SK-N-DZ (cell line): ENCODE results near the gene CCR5.

Experiments used
- DNase-seq: peaks from one replicate; pipeline ENCODE4 v3.0.0-alpha.2; 2015; ENCODE audit warnings: low spot score

The CCR5 gene

DNA sequence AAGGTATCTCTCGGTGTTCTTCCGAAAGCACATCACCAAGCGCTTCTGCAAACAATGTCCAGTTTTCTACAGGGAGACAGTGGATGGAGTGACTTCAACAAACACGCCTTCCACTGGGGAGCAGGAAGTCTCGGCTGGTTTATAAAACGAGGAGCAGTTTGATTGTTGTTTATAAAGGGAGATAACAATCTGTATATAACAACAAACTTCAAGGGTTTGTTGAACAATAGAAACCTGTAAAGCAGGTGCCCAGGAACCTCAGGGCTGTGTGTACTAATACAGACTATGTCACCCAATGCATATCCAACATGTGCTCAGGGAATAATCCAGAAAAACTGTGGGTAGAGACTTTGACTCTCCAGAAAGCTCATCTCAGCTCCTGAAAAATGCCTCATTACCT, 12.3 kb upstream of the CCR5 start:
- DNase-seq, result no peak

DNA sequence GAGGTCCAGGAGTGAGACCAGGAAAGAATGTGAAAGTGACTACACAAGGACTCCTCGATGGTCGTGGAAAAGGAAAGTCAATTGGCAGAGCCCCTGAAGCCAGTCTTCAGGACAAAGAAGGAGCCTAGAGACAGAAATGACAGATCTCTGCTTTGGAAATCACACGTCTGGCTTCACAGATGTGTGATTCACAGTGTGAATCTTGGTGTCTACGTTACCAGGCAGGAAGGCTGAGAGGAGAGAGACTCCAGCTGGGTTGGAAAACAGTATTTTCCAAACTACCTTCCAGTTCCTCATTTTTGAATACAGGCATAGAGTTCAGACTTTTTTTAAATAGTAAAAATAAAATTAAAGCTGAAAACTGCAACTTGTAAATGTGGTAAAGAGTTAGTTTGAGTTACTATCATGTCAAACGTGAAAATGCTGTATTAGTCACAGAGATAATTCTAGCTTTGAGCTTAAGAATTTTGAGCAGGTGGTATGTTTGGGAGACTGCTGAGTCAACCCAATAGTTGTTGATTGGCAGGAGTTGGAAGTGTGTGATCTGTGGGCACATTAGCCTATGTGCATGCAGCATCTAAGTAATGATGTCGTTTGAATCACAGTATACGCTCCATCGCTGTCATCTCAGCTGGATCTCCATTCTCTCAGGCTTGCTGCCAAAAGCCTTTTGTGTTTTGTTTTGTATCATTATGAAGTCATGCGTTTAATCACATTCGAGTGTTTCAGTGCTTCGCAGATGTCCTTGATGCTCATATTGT, 10.8 kb upstream of the CCR5 start:
- DNase-seq, result no peak

DNA sequence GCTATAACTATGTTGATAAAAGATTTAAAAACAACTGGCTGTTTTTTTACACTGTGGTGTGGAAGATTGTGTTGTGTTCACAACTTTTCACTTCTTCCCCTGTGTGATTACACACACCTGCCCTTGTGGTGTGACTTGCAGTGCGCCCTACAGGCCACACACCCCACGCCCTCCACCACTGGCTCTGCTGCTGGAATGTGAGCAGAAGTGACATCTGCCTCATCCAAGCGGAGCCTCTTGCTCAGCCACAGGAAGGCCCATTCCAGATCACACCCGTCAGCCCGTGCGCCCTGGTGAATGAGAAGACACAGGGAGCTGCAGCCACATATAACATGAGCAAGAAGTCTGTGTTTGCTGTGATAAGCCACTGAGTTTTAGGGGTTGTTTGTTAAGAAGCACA, 9.8 kb upstream of the CCR5 start:
- no peak for DNase-seq

- no peak for DNase-seq
Observed at GRCh38 chr3:46361408-46362283, 9.1 kb upstream of the CCR5 start.

DNA sequence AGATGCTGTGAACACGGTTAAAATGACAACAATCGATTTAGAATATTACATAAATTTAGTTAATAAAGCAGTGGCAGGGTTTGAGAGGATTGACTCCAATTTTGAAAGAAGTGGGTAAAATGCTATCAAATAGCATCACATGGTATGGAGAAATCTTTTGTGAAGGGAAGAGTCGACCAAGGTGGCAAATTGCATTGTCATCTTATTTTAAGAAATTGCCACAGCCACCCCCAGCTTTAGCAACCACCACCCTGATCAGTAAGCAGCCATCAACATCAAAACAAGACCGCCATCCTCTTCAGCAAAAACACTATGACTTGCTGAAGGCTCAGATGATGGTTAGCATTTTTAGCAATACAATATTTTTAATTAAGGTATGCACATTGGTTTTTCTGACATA, 5.7 kb upstream of the CCR5 start:
- no peak for DNase-seq

DNA sequence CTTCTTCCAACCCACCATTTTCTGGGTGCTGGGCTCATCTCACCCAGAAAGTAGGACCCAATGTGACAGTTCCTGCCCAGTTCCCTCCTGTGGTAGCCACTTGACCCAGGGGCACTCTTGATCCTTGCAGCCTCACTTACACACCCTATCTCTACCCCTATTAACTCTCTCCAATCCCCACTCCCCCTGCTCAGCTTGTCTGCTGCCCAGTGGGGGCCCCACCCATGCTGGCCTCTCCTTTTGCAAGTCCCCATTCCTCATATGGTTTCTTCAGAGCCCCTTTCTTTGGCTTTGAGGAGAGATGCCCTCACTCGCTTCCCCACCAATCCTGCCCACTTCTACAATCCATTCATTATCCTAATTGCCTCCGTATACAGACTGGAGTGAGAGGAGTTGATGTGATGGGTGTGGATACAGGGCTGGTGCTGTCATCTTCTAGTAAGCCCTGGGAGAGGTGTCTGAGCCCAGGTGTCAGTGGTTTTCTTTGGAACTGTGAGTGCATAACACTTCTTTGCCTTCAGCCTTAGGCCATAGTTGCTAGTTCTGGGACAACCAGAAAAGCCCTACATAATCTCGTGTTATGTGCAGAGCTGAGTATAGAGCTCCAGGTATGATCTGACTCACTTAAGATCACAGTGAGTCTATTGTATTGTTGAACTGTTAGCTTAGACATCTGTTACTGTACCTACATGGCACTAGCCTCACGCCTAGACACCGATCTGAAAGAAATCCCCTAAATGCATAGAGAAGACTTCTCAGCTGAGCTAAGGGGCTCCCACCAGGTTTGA, 4.8 kb upstream of the CCR5 start:
- no peak for DNase-seq

DNA sequence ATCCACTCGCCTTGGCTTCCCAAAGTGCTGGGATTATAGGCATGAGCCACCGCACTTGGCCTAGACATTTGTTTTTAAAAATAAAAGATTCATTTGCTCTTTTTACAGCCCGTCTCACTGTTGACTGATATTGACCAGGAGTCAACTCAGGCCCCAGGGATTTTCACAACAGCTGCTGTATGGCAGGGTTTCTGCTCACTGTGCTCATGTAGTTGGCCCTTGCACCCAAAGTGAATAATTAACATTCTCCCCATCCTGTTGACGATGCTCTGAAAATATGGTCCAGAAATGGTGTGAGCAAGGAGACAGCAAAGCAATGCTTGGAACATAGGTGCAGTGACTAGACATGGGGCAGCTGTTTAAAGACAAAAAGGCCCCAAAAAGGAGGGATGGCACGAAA, 2.9 kb upstream of the CCR5 start:
- no peak for DNase-seq

DNA sequence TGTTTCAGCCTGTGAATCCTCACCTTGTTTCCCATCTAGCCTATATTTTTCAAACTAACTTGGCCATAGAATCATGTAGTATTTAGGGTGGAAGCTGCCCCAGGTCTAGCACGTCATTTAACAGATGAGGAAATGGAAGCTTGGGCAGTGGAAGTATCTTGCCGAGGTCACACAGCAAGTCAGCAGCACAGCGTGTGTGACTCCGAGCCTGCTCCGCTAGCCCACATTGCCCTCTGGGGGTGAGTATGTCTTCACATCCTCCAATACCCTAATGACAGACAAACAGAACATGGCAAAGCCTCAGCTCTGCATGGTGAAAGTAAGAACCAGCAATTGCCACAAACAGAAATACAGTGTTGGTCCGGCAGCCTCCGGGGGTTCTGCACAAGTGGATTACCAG, 2.2 kb upstream of the CCR5 start:
- no peak for DNase-seq

- DNase-seq, result no peak
Observed at GRCh38 chr3:46369151-46369550, 1.6 kb upstream of the CCR5 start.

- DNase-seq, result no peak
Observed at GRCh38 chr3:46369675-46370132, 1.0 kb upstream of the CCR5 start.

DNA sequence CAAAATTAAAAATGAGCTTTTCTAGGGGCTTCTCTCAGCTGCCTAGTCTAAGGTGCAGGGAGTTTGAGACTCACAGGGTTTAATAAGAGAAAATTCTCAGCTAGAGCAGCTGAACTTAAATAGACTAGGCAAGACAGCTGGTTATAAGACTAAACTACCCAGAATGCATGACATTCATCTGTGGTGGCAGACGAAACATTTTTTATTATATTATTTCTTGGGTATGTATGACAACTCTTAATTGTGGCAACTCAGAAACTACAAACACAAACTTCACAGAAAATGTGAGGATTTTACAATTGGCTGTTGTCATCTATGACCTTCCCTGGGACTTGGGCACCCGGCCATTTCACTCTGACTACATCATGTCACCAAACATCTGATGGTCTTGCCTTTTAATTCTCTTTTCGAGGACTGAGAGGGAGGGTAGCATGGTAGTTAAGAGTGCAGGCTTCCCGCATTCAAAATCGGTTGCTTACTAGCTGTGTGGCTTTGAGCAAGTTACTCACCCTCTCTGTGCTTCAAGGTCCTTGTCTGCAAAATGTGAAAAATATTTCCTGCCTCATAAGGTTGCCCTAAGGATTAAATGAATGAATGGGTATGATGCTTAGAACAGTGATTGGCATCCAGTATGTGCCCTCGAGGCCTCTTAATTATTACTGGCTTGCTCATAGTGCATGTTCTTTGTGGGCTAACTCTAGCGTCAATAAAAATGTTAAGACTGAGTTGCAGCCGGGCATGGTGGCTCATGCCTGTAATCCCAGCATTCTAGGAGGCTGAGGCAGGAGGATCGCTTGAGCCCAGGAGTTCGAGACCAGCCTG, 984 bp downstream of the CCR5 start:
- DNase-seq, result no peak

DNA sequence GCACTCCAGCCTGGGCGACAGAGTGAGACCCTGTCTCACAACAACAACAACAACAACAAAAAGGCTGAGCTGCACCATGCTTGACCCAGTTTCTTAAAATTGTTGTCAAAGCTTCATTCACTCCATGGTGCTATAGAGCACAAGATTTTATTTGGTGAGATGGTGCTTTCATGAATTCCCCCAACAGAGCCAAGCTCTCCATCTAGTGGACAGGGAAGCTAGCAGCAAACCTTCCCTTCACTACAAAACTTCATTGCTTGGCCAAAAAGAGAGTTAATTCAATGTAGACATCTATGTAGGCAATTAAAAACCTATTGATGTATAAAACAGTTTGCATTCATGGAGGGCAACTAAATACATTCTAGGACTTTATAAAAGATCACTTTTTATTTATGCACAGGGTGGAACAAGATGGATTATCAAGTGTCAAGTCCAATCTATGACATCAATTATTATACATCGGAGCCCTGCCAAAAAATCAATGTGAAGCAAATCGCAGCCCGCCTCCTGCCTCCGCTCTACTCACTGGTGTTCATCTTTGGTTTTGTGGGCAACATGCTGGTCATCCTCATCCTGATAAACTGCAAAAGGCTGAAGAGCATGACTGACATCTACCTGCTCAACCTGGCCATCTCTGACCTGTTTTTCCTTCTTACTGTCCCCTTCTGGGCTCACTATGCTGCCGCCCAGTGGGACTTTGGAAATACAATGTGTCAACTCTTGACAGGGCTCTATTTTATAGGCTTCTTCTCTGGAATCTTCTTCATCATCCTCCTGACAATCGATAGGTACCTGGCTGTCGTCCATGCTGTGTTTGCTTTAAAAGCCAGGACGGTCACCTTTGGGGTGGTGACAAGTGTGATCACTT, 2.0 kb downstream of the CCR5 start:
- DNase-seq, result no peak

DNA sequence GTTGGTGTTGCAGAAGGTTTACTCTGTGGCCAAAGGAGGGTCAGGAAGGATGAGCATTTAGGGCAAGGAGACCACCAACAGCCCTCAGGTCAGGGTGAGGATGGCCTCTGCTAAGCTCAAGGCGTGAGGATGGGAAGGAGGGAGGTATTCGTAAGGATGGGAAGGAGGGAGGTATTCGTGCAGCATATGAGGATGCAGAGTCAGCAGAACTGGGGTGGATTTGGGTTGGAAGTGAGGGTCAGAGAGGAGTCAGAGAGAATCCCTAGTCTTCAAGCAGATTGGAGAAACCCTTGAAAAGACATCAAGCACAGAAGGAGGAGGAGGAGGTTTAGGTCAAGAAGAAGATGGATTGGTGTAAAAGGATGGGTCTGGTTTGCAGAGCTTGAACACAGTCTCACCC, 4.0 kb downstream of the CCR5 start:
- DNase-seq, result no peak

DNA sequence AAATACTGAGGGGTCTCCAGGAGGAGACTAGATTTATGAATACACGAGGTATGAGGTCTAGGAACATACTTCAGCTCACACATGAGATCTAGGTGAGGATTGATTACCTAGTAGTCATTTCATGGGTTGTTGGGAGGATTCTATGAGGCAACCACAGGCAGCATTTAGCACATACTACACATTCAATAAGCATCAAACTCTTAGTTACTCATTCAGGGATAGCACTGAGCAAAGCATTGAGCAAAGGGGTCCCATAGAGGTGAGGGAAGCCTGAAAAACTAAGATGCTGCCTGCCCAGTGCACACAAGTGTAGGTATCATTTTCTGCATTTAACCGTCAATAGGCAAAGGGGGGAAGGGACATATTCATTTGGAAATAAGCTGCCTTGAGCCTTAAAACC, 4.5 kb downstream of the CCR5 start:
- no peak for DNase-seq

DNA sequence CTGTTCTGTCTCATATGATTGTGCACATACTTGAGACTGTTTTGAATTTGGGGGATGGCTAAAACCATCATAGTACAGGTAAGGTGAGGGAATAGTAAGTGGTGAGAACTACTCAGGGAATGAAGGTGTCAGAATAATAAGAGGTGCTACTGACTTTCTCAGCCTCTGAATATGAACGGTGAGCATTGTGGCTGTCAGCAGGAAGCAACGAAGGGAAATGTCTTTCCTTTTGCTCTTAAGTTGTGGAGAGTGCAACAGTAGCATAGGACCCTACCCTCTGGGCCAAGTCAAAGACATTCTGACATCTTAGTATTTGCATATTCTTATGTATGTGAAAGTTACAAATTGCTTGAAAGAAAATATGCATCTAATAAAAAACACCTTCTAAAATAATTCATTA, 5.1 kb downstream of the CCR5 start:
- no peak for DNase-seq

GRCh38 chr3:46378426-46378942, 7.7 kb downstream of the CCR5 start:
- peak; percentile 2 for DNase-seq

DNA sequence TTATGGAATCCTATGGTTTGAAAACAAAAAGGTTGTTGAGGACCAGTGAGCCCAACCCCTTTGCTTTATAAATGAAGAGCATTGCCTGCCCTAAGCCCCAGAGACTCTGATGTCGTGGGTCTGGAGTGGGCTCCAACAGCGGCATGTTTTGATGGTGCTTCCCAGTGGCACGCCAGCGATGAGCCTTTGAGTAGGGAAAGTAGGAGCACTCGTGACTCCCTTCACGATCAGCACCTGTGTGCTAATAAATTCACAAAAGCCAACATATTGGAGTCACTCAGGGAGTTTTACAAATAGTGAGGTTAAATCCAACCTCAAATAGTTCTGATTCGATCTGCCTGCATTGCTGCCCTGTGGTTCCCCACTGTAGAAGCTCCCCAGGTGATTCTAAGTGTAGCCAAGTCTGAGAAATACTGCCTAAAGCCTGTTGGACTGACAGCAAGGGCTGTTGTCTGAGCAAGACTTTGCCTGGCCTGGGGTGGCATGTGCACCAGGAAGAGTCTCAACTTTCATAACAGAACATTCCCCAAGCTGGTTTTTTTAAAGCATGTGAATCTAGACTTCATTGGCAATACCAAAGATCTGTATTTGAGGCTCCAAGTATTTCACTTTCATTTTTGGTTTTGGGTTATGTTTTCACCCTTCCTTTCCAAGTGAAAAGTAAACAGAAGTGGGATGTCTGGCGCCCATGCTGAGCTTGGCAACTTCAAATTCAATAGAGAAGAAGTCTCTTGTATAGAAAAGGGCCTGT, 9.9 kb downstream of the CCR5 start:
- no peak for DNase-seq

- no peak for DNase-seq
Observed at GRCh38 chr3:46381625-46382024, 10.9 kb downstream of the CCR5 start.

DNA sequence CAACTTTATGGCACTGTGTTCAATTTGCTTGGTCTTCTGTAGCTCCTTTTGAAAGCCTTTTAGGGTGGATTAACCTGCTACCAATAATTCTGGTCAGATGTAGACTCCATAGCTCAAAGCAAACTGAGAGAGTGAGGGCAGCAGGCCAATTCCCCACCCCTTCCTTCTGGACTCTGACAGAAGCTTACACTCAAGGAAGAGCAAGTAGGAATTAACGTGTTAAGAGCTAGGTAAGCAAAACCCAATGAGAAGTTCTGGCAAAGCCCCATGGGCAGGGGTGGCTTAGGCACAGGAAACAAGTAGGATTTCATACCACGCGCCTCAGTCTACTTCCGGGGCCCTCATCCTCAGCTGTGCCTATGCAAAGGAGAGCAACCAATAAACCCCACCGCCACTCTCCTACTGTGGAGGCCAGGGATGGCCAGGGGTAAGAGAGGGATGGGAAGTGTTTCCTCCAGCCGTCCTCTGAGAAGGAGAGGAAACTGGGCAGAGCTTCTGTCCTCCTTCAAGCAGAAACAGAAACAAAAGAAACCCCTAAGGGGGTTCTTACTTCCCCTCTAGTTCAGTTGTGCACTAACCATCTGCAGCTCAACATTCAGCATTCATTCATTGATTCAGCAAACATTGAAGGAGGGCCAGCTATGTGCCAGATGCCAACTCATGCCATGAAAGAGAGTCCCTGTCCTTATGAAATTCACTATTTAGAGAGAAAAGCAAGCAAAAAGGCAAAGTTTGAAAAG, 12.6 kb downstream of the CCR5 start:
- DNase-seq, result no peak
